HepG2 (cell line): ENCODE results near the gene SORL1-AS1.

Experiments
- ETS1 ChIP-seq: sonication (generic); formaldehyde crosslinking; IDR thresholded peaks from 2 replicates; pipeline ENCODE4 v1.4.0; 2020; ENCODE audit warnings: missing genetic modification reagents
- FIP1L1 ChIP-seq: fragments of 200-400 bp; formaldehyde crosslinking; IDR thresholded peaks from 2 replicates; pipeline ENCODE4 v1.6.1; 2018; ENCODE audit warnings: low read depth, mild to moderate bottlenecking, low read length, moderate library complexity, borderline replicate concordance; ENCODE audit not compliant: insufficient read depth
- GFI1 ChIP-seq: sonication (generic); formaldehyde crosslinking; IDR thresholded peaks from 2 replicates; pipeline ENCODE4 v1.5.0; 2020; ENCODE audit warnings: missing genetic modification reagents, mild to moderate bottlenecking, borderline replicate concordance
- GLI4 ChIP-seq: sonication (generic); formaldehyde crosslinking; IDR thresholded peaks from 2 replicates; pipeline ENCODE4 v1.5.1; 2020; ENCODE audit warnings: missing genetic modification reagents, mild to moderate bottlenecking, moderate library complexity, borderline replicate concordance
- KDM2A ChIP-seq: sonication (generic); formaldehyde crosslinking; IDR thresholded peaks from 2 replicates; pipeline ENCODE4 v1.4.0; 2020; ENCODE audit warnings: low read depth, missing genetic modification reagents, borderline replicate concordance
- KMT2B ChIP-seq: IDR thresholded peaks from 2 replicates; pipeline ENCODE4 v1.6.1; 2016; ENCODE audit warnings: missing genetic modification reagents, missing compliant biosample characterization
- MYPOP ChIP-seq: sonication (generic); formaldehyde crosslinking; IDR thresholded peaks from 2 replicates; pipeline ENCODE4 v1.8.1; 2023; ENCODE audit warnings: mild to moderate bottlenecking, moderate library complexity, missing genetic modification reagents
- SNRNP70 ChIP-seq: fragments of 200-400 bp; formaldehyde crosslinking; IDR thresholded peaks from 2 replicates; pipeline ENCODE4 v1.6.1; 2017; ENCODE audit warnings: mild to moderate bottlenecking, low read depth, low read length, moderate library complexity
- SOX13 ChIP-seq, 3 experiments: fragments of 450-650 bp in 1 of 3; sonication (generic) in 1 of 3; formaldehyde crosslinking in 1 of 3; IDR thresholded peaks in 2 of 3; conservative IDR thresholded peaks in 1 of 3; 2 replicates each; pipeline versions ENCODE4 v1.5.0 to v1.6.1; 2016 to 2020; ENCODE audit warnings: antibody characterized with exemption in 1 of 3, mild to moderate bottlenecking in 1 of 3, missing compliant biosample characterization in 1 of 3, missing genetic modification reagents in 1 of 3, moderate library complexity in 1 of 3
- ZFX ChIP-seq: sonication (generic); formaldehyde crosslinking; IDR thresholded peaks from 2 replicates; pipeline ENCODE4 v1.4.0; 2020; ENCODE audit warnings: mild to moderate bottlenecking, low read depth, missing genetic modification reagents, moderate library complexity
- ZNF253 ChIP-seq: sonication (generic); formaldehyde crosslinking; IDR thresholded peaks from 2 replicates; pipeline ENCODE4 v1.8.0; 2022; ENCODE audit warnings: mild to moderate bottlenecking, missing genetic modification reagents, borderline replicate concordance
- ZNF263 ChIP-seq: sonication (generic); formaldehyde crosslinking; IDR thresholded peaks from 2 replicates; pipeline ENCODE4 v1.4.0; 2020; ENCODE audit warnings: missing genetic modification reagents
- ZNF281 ChIP-seq: sonication (generic); formaldehyde crosslinking; IDR thresholded peaks from 2 replicates; pipeline ENCODE4 v1.4.0; 2020; ENCODE audit warnings: missing genetic modification reagents, borderline replicate concordance
- ZNF44 ChIP-seq: sonication (generic); formaldehyde crosslinking; IDR thresholded peaks from 2 replicates; pipeline ENCODE4 v1.5.1; 2020; ENCODE audit warnings: mild to moderate bottlenecking, missing genetic modification reagents
- ZNF670 ChIP-seq: sonication (generic); formaldehyde crosslinking; IDR thresholded peaks from 2 replicates; pipeline ENCODE4 v1.8.0; 2022; ENCODE audit warnings: mild to moderate bottlenecking, missing genetic modification reagents, borderline replicate concordance
- ZNF740 ChIP-seq: sonication (generic); formaldehyde crosslinking; IDR thresholded peaks from 2 replicates; pipeline ENCODE4 v1.4.0; 2020; ENCODE audit warnings: missing genetic modification reagents
- ZNF782 ChIP-seq: sonication (generic); formaldehyde crosslinking; IDR thresholded peaks from 2 replicates; pipeline ENCODE4 v1.4.0; 2020; ENCODE audit warnings: missing genetic modification reagents, mild to moderate bottlenecking, borderline replicate concordance
- ZNF784 ChIP-seq: sonication (generic); formaldehyde crosslinking; IDR thresholded peaks from 2 replicates; pipeline ENCODE4 v1.5.1; 2020; ENCODE audit warnings: missing genetic modification reagents, mild to moderate bottlenecking, borderline replicate concordance
- ZNF788 ChIP-seq: sonication (generic); formaldehyde crosslinking; IDR thresholded peaks from 2 replicates; pipeline ENCODE4 v1.5.0; 2020; ENCODE audit warnings: mild to moderate bottlenecking, missing genetic modification reagents, borderline replicate concordance
- ZSCAN25 ChIP-seq: sonication (generic); formaldehyde crosslinking; IDR thresholded peaks from 2 replicates; pipeline ENCODE4 v1.8.0; 2022; ENCODE audit warnings: mild to moderate bottlenecking, missing genetic modification reagents

SORL1-AS1 gene

GRCh38 chr11:121451986-121452608, 670 bp downstream of the SORL1-AS1 start, which contains the start of gene SORL1 (continued):
- TF ChIP-seq ZNF784 (CRISPR knock-in tag) (0 out of 2 replicates have a peak, but pooled peaks have one; percentile 24), MYPOP (CRISPR knock-in tag) (peak; percentile 63), KDM2A (CRISPR knock-in tag) (peak; percentile 90; the same call in 1 of the 2 replicates), FIP1L1 (no peak), ZNF263 (CRISPR knock-in tag) (peak; percentile 24; the same call in 1 of the 2 replicates), ZNF44 (CRISPR knock-in tag) (0 out of 2 replicates have a peak, but pooled peaks have one; percentile 13), GLI4 (CRISPR knock-in tag) (peak; percentile 24; the same call in 1 of the 2 replicates), KMT2B (CRISPR knock-in tag) (0 out of 2 replicates have a peak, but pooled peaks have one; percentile 59), ZNF281 (peak; percentile 30; the same call in 1 of the 2 replicates), ZNF253 (no peak), SOX13 (IDR thresholded peaks at IDR 0.05) (no peak), SOX13 (CRISPR knock-in tag; conservative IDR thresholded peaks at IDR 0.05 in 1 of 2, IDR thresholded peaks at IDR 0.05 in 1 of 2) (peak in 1 of 2 experiments; percentile 43; a peak in 1 of 4 replicates), SNRNP70 (no peak), ZFX (CRISPR knock-in tag) (peak; percentile 70), ZSCAN25 (CRISPR knock-in tag) (no peak; the same call in 1 of the 2 replicates), ZNF782 (CRISPR knock-in tag) (no peak), GFI1 (peak; percentile 20; the same call in 1 of the 2 replicates), ZNF670 (no peak), ZNF788 (CRISPR knock-in tag) (peak; percentile 3; the same call in 1 of the 2 replicates), ZNF740 (CRISPR knock-in tag) (0 out of 2 replicates have a peak, but pooled peaks have one; percentile 42), ETS1 (CRISPR knock-in tag) (0 out of 2 replicates have a peak, but pooled peaks have one; percentile 68)
